ENCODE results near the gene RABGAP1L. TPM values are rescaled to one million over a fixed set of nuclear protein-coding genes. Genes with fewer than 3 reads are reported as not detected.

Gene RABGAP1L
- total and polyA plus RNA-seq, 2 of the 4 experiments (the other 2 are of a cell fraction), result 7.9 to 26.7 TPM

- Histone ChIP-seq H4K91ac (ENCODE audit: insufficient read depth, low read depth, low read length) (no peak overlapping the region), H2BK20ac (ENCODE audit: low read depth, low read length) (no peak overlapping the region), H4K20me1 (ENCODE audit: insufficient read depth, low read length) (no peaks in the 10 kb centered on the region), H3K9ac (ENCODE audit: low read depth, low read length) (no peak overlapping the region), H3K27me3 (ENCODE audit: control insufficient read depth, insufficient read depth, low read length) (no peaks in the 10 kb centered on the region), H2BK5ac (ENCODE audit: low read depth, low read length, poor library complexity, severe bottlenecking) (no peak overlapping the region), H3K36me3 (ENCODE audit: control insufficient read depth, insufficient read depth, low read length) (no peaks in the 10 kb centered on the region), H4K5ac (ENCODE audit: low read depth, low read length) (no peak overlapping the region), H4K8ac (ENCODE audit: low read depth in 2 of 2, low read length in 2 of 2) (no peak overlapping the region), H3K27ac (ENCODE audit: insufficient read depth, low read length) (no peak overlapping the region), H2BK15ac (ENCODE audit: low read depth, low read length) (no peak overlapping the region), H3K4ac (ENCODE audit: low read depth, low read length) (no peak overlapping the region), H3K79me1 (ENCODE audit: low read depth in 1 of 2, low read length in 2 of 2) (no peaks in the 10 kb centered on the region), H3K9me3 (ENCODE audit: control insufficient read depth, insufficient read depth, low read length) (no peaks in the 10 kb centered on the region), H3K4me2 (ENCODE audit: low read depth, low read length) (no peak overlapping the region), H3K4me1 (ENCODE audit: control insufficient read depth, insufficient read depth, low read length) (no peaks in the 10 kb centered on the region), H3K18ac (ENCODE audit: low read depth, low read length) (no peak overlapping the region), H2AFZ (replicated peaks; ENCODE audit: low read length, poor library complexity) (no peak overlapping the region), H3K9me1 (ENCODE audit: insufficient read depth, low read length) (no peaks in the 10 kb centered on the region), H2AK9ac (replicated peaks; ENCODE audit: low read depth, low read length, poor library complexity) (no peak overlapping the region), H3K14ac (replicated peaks; ENCODE audit: low read depth, low read length) (no peak overlapping the region), H3K4me3 (ENCODE audit: insufficient read depth, low read depth, low read length) (no peak overlapping the region), H3K56ac (ENCODE audit: extremely low read depth, insufficient read depth, low read length) (no peak overlapping the region), H2BK120ac (ENCODE audit: low read depth, low read length) (no peak overlapping the region), H2AK5ac (ENCODE audit: low read depth, low read length) (no peak overlapping the region), H3K23ac (ENCODE audit: low read depth, low read length) (no peak overlapping the region)
- BruUV-seq (replicated peaks), result no TSS peak
- in situ Hi-C loops (cut with MboI; ENCODE audit: low sequenced_read_pairs), result no loop called here
- ATAC-seq (ENCODE audit: low read depth), result no peak
- no peak for TF ChIP-seq MXI1 (IDR thresholded peaks at IDR 0.05; ENCODE audit: borderline replicate concordance, low read depth, low read length)
- TF ChIP-seq, protein P1, sequence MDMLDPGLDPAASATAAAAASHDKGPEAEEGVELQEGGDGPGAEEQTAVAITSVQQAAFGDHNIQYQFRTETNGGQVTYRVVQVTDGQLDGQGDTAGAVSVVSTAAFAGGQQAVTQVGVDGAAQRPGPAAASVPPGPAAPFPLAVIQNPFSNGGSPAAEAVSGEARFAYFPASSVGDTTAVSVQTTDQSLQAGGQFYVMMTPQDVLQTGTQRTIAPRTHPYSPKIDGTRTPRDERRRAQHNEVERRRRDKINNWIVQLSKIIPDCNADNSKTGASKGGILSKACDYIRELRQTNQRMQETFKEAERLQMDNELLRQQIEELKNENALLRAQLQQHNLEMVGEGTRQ (IDR thresholded peaks at IDR 0.05; ENCODE audit: low read depth, low read length), result no peak
- TF ChIP-seq RAD21 (IDR thresholded peaks at IDR 0.05; ENCODE audit: low read length), result no peak
- TF ChIP-seq FOS (IDR thresholded peaks at IDR 0.05; ENCODE audit: low read depth, low read length), result no peak
- no peak for TF ChIP-seq SMC3 (IDR thresholded peaks at IDR 0.05; ENCODE audit: low read depth, low read length)
- TF ChIP-seq MAFK (IDR thresholded peaks at IDR 0.05; ENCODE audit: low read depth, low read length), result no peak
- TF ChIP-seq ELK1 (IDR thresholded peaks at IDR 0.05; ENCODE audit: borderline replicate concordance, low read depth, low read length), result no peak
- no peak for TF ChIP-seq RFX5 (IDR thresholded peaks at IDR 0.05; ENCODE audit: low read depth, low read length)
- TF ChIP-seq POLR2A (IDR thresholded peaks at IDR 0.05; ENCODE audit: low read depth, low read length), result no peak
- no peak for TF ChIP-seq CEBPB (IDR thresholded peaks at IDR 0.05; ENCODE audit: low read depth, low read length)
- no peak for TF ChIP-seq BHLHE40 (IDR thresholded peaks at IDR 0.05; ENCODE audit: low read depth, low read length)
- TF ChIP-seq NFE2L2 (IDR thresholded peaks at IDR 0.05; ENCODE audit: low read depth, low read length), result no peak
- TF ChIP-seq MAZ (IDR thresholded peaks at IDR 0.05; ENCODE audit: borderline replicate concordance, low read depth, low read length), result no peak
- no peak for TF ChIP-seq RCOR1 (IDR thresholded peaks at IDR 0.05; ENCODE audit: insufficient replicate concordance, low read length)
- no peak for TF ChIP-seq CHD1 (IDR thresholded peaks at IDR 0.05; ENCODE audit: low read depth, low read length)
- TF ChIP-seq CTCF (conservative IDR thresholded peaks at IDR 0.05; ENCODE audit: low read depth, low read length), result no peak
- CTCF ChIA-PET, result no interaction called here
- dilution Hi-C loops (cut with HindIII; ENCODE audit: low sequenced_read_pairs, unreplicated experiment), result no loop called here
- 94% methylated on average over 2 of the region's 5 CpGs; no CpG with 5 or more reads in 1 of the 2 experiments for WGBS, 2 experiments (ENCODE audit: extremely low coverage in 2 of 2, insufficient read length in 1 of 2)
- POLR2A ChIA-PET (ENCODE audit: unreplicated experiment), result no interaction called here
- DNase-seq, result no peak
- intact Hi-C loops (cut with micrococcal nuclease), result no loop called here
Observed at GRCh38 chr1:174922121-174922520, 762.8 kb downstream of the RABGAP1L start.
